Transverse colon (tissue), 4 donors: ENCODE measurements around the gene SEMA4G. TPM values are rescaled to one million over a fixed set of nuclear protein-coding genes. Genes with fewer than 3 reads are reported as not detected.

Experiments
- DNase-seq: peaks from one replicate; pipeline ENCODE4 v3.0.0-alpha.2; 2019
- H3K27ac ChIP-seq, 4 donors: fragments of 200-600 bp; sonication (generic); 2 replicates each; pipeline ENCODE4 v1.5.1; 2016 to 2018; ENCODE audit warnings: inconsistent platforms in 4 of 4
- H3K27me3 ChIP-seq: fragments of 200-600 bp; sonication (generic); 2 replicates; pipeline ENCODE4 v1.5.1; 2017; ENCODE audit warnings: inconsistent platforms
- H3K36me3 ChIP-seq, 4 donors: fragments of 200-600 bp; sonication (generic); 2 replicates each; pipeline ENCODE4 v1.5.1; 2017 to 2019; ENCODE audit warnings: inconsistent platforms in 4 of 4
- H3K4me1 ChIP-seq, 4 donors: fragments of 200-600 bp; sonication (generic); 2 replicates each; pipeline ENCODE4 v1.5.1; 2017 to 2020; ENCODE audit warnings: inconsistent platforms in 4 of 4
- H3K4me3 ChIP-seq, 4 donors: fragments of 200-600 bp; sonication (generic); 1 replicate in 1 of 4; 2 replicates in 3 of 4; pipeline versions ENCODE4 v1.5.1 to v1.6.1; 2017 to 2019; ENCODE audit warnings: inconsistent platforms in 4 of 4
- H3K9me3 ChIP-seq, 2 donors: fragments of 200-600 bp; sonication (generic); 2 replicates each; pipeline ENCODE4 v1.5.1; 2017 to 2019; ENCODE audit warnings: inconsistent platforms in 2 of 2
- CTCF ChIP-seq, 5 experiments: fragments of 200-600 bp in 3 of 5; fragments of 450-650 bp in 2 of 5; sonication (generic) in 3 of 5; IDR thresholded peaks; 1 replicate in 2 of 5; 2 replicates in 3 of 5; pipeline ENCODE4 v1.5.1; 2016 to 2017; ENCODE audit warnings: antibody characterized with exemption in 5 of 5, inconsistent platforms in 3 of 5, mild to moderate bottlenecking in 2 of 5, moderate library complexity in 1 of 5
- EP300 ChIP-seq: sonication (generic); formaldehyde crosslinking; IDR thresholded peaks from one replicate; pipeline ENCODE4 v1.6.1; 2017; ENCODE audit warnings: antibody characterized with exemption, low read depth
- POLR2A ChIP-seq: fragments of 450-650 bp; IDR thresholded peaks from one replicate; pipeline ENCODE4 v1.6.1; 2016; ENCODE audit warnings: antibody characterized with exemption, mild to moderate bottlenecking, moderate library complexity
- POLR2AphosphoS5 ChIP-seq, 3 donors: sonication (generic); formaldehyde crosslinking; IDR thresholded peaks; one replicate each; pipeline ENCODE4 v1.6.1; 2016; ENCODE audit warnings: antibody characterized with exemption in 3 of 3
- WGBS, 2 donors: methylation state at CpG; one replicate each; pipeline ENCODE4 v1.1.5; 2018; ENCODE audit warnings: low coverage in 1 of 2; 5-methylcytosine and 5-hydroxymethylcytosine counted together
- in situ Hi-C, 4 donors: fragments of 200-750 bp; cut with MboI; loops; one replicate each; pipeline versions ENCODE4 v1.15.0 to v1.15.1; 2017; ENCODE audit warnings: low sequenced_read_pairs in 3 of 4, low pct_ligation_motif_present in 1 of 4, low pct_unique_long_range_greater_than_20kb in 1 of 4
- intact Hi-C: fragments of 100-400 bp; cut with DNase I; formaldehyde crosslinking; loops from one replicate; pipeline ENCODE4 v1.15.1; 2023; ENCODE audit warnings: low total_unique reads
- total RNA-seq, 4 donors: library from RNA; depleted of rRNA; stranded (reverse); fragments of >200 nt; gene quantifications; one replicate each; pipeline ENCODE4 v1.1.0, GENCODE V29; 2016

SEMA4G gene
- total RNA-seq, 4 donors from 2014 or later, result 94.0 to 221 (median 121) TPM

DNA sequence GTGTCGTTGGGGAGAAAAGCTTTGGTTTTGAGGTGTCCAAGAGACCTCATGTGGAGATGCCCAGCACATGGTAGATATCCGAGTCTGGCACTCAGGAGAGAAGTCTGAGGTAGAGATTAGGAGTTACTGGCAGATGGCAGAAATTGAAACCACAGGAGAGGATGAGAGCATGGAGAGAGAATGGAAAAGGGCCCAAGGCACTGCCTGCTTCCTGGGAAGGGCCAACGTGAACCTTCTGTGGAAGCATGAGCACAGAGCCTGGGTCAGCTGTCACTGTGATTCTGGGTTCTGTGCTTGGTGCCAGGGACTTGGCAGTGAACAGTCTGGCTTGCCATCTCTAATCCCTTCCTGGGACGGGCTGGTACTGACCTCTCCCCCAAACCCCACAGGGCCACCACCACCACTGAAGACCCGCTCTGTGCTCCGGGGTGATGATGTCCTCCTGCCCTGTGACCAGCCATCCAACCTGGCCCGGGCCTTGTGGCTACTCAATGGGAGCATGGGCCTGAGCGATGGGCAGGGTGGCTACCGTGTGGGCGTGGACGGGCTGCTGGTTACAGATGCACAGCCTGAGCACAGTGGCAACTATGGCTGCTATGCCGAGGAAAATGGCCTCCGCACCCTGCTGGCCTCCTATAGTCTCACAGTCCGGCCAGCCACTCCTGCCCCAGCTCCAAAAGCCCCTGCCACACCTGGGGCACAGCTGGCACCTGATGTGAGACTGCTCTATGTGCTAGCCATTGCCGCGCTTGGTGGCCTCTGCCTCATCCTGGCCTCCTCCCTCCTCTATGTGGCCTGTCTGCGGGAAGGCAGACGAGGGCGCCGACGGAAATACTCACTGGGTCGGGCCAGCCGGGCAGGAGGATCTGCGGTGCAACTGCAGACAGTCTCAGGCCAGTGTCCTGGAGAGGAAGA, 13.9 kb downstream of the SEMA4G start:
- peaks cover 0 to 8% (median 0%) of the 10 kb centered on the region in 4 donors for H3K36me3 ChIP-seq
- peak; percentile 6 for DNase-seq
- WGBS, 2 donors, result 77 to 93% methylated on average over 2 to 24 of the region's 24 CpGs
- H3K4me1 ChIP-seq, result peaks cover 15 to 22% (median 19%) of the 10 kb centered on the region in 4 donors
- in situ Hi-C loops (no loop called here), intact Hi-C loops (no loop called here)
- no peak overlapping the region for H3K27ac ChIP-seq
- no peaks in the 10 kb centered on the region for H3K27me3 ChIP-seq
- no peak overlapping the region for H3K4me3 ChIP-seq
- H3K9me3 ChIP-seq, result no peaks in the 10 kb centered on the region
- no peak for TF ChIP-seq POLR2A
- TF ChIP-seq CTCF (IDR thresholded peaks at IDR 0.05), result no peak
- TF ChIP-seq EP300, result no peak
- no peak for TF ChIP-seq POLR2AphosphoS5 (IDR thresholded peaks at IDR 0.05)

DNA sequence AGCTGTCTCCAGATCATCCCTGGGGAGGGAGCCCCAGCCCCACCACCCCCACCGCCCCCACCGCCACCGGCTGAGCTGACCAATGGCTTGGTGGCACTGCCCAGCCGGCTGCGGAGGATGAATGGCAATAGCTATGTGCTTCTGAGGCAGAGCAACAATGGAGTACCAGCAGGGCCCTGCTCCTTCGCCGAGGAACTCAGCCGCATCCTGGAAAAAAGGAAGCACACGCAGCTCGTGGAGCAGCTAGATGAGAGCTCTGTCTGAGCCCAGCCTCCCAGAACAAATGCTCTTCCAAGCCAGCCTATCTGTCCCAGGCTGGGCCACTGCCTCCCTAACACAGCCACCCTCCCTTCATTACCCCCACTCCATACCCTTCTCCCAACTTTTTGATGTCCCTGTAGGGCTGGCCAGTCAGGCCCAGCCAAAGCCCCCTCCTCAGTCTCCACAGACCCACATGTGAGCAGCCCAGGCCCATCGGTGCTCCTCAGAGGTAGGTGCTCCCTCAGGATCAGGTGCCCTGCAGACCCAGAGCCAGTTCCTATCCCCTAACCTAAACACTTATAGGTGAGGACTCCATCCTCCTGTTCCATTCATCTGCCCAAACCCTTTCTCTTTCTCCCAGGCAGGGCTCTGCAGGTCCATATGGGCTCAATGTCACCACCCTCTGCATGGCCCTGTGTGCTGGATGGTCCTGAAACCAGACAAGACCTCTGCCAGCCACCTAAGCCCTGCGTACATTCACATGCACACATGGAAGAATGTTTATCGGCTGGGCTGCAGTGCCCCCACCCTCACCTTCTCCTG, 14.8 kb downstream of the SEMA4G start:
- WGBS, 2 donors, result 92% methylated on average over 12 of the region's 13 CpGs; no CpG with 5 or more reads in 1 of the 2 donors
- no peak for DNase-seq
- TF ChIP-seq CTCF (IDR thresholded peaks at IDR 0.05) (no peak), EP300 (no peak), POLR2AphosphoS5 (IDR thresholded peaks at IDR 0.05) (no peak), POLR2A (no peak)
- intact Hi-C loops (no loop called here), in situ Hi-C loops (no loop called here)
- H3K36me3 ChIP-seq, result peaks cover 0 to 5% (median 0%) of the 10 kb centered on the region in 4 donors
- no peak overlapping the region for H3K4me3 ChIP-seq
- H3K27me3 ChIP-seq, result no peaks in the 10 kb centered on the region
- no peaks in the 10 kb centered on the region for H3K9me3 ChIP-seq
- peaks cover 17 to 27% (median 22%) of the 10 kb centered on the region in 4 donors for H3K4me1 ChIP-seq
- no peak overlapping the region for H3K27ac ChIP-seq

GRCh38 chr10:100984672-100985177, 15.4 kb downstream of the SEMA4G start:
- intact Hi-C loops (no loop called here), in situ Hi-C loops (no loop called here)
- TF ChIP-seq POLR2A (no peak), CTCF (IDR thresholded peaks at IDR 0.05) (no peak), POLR2AphosphoS5 (IDR thresholded peaks at IDR 0.05) (no peak), EP300 (no peak)
- Histone ChIP-seq H3K9me3 (no peaks in the 10 kb centered on the region), H3K27ac (no peak overlapping the region), H3K4me3 (no peak overlapping the region), H3K4me1 (peaks cover 17 to 27% (median 22%) of the 10 kb centered on the region in 4 donors), H3K27me3 (no peaks in the 10 kb centered on the region), H3K36me3 (peaks cover 0 to 5% (median 0%) of the 10 kb centered on the region in 4 donors)
- no peak for DNase-seq
- WGBS, 2 donors, result 85% methylated on average over 2 of the region's 2 CpGs; no CpG with 5 or more reads in 1 of the 2 donors

DNA sequence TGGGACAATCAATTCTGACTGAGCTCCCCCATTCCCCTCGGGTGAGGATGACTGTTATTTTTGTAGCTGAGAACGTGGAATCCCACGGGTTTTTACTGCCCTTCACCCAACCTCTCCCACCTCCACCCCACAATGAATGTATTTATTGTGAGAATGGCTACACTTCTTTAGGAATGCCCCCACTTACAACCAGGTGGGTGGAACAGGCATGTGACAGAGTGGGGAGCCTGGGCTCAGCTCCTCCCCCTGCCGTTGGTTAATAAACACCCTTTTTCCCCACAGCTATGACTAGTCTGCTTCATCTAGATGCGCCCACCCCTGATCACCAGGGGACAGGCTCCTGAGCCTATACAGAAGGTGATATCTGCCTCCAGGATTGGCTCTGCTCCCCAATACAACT, 16.0 kb downstream of the SEMA4G start:
- no peaks in the 10 kb centered on the region for H3K36me3 ChIP-seq
- WGBS, 2 donors, result 57 to 70% methylated on average over 4 to 5 of the region's 5 CpGs
- H3K9me3 ChIP-seq, result no peaks in the 10 kb centered on the region
- in situ Hi-C loops, result no loop called here
- intact Hi-C loops, result no loop called here
- no peak overlapping the region for H3K27ac ChIP-seq
- no peak for TF ChIP-seq EP300
- TF ChIP-seq CTCF (IDR thresholded peaks at IDR 0.05), result no peak
- TF ChIP-seq POLR2AphosphoS5 (IDR thresholded peaks at IDR 0.05), result no peak
- no peak for TF ChIP-seq POLR2A
- no peaks in the 10 kb centered on the region for H3K27me3 ChIP-seq
- no peak for DNase-seq
- H3K4me3 ChIP-seq, result no peak overlapping the region
- H3K4me1 ChIP-seq, result peaks cover 17 to 27% (median 22%) of the 10 kb centered on the region in 4 donors
